ENCODE measurements around the gene KCNA3.

Gene KCNA3

DNA sequence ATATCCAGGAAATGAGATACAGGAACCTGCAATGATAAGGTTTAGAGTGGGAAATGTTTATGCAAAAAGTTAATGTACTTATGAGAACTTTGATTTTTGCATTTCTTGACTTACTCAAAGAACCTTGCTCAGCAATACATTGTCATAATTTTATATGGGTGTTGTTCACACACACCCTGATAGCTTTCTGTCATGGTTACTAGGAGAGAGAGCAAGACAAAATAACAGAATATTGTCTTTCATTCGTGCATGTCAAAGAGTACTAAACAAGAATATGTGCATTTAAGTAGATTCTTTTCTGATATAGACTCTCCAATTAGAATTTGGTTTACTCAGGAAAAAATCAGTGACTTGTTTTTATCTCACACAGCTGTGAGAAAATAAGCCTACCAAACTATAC, 27.5 kb upstream of the KCNA3 start:
- Histone ChIP-seq H3K27ac (ENCODE audit: low read depth, low read length) (no peak overlapping the region), H3K4me1 (ENCODE audit: control insufficient read depth, insufficient read depth, low read length) (no peaks in the 10 kb centered on the region), H3K36me3 (ENCODE audit: control insufficient read depth, insufficient read depth, low read length) (no peaks in the 10 kb centered on the region), H3K9ac (ENCODE audit: low read depth, low read length) (no peak overlapping the region), H3K9me3 (ENCODE audit: control insufficient read depth, insufficient read depth, low read length) (no peaks in the 10 kb centered on the region), H3K4me3 (ENCODE audit: low read depth, low read length) (no peak overlapping the region), H3K27me3 (ENCODE audit: control insufficient read depth, insufficient read depth, low read length) (no peaks in the 10 kb centered on the region)

DNA sequence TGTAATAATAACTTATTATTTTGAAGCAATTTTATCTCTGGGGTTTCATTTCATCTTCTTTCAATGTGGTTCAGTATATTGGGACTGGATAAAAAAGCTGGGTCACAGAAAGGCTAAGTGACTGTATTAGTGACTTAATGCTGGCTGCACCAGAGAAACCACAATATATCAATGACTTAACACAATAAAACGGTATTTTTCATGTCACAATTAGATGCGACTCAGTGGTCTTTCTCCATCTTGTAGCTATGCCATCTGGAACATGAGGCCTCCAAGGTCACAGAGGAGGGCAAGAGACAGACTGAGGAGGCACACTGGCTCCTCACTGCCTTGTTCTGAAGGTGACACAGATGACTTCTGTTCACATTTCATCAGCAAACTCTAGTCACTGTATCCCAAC, 26.0 kb upstream of the KCNA3 start:
- H3K27ac ChIP-seq (ENCODE audit: low read depth, low read length) = no peak overlapping the region
- H3K4me1 ChIP-seq (ENCODE audit: control insufficient read depth, insufficient read depth, low read length) = no peaks in the 10 kb centered on the region
- H3K36me3 ChIP-seq (ENCODE audit: control insufficient read depth, insufficient read depth, low read length) = no peaks in the 10 kb centered on the region
- no peak overlapping the region for H3K9ac ChIP-seq (ENCODE audit: low read depth, low read length)
- no peak overlapping the region for H3K4me3 ChIP-seq (ENCODE audit: low read depth, low read length)
- H3K9me3 ChIP-seq (ENCODE audit: control insufficient read depth, insufficient read depth, low read length) = no peaks in the 10 kb centered on the region
- H3K27me3 ChIP-seq (ENCODE audit: control insufficient read depth, insufficient read depth, low read length) = no peaks in the 10 kb centered on the region

DNA sequence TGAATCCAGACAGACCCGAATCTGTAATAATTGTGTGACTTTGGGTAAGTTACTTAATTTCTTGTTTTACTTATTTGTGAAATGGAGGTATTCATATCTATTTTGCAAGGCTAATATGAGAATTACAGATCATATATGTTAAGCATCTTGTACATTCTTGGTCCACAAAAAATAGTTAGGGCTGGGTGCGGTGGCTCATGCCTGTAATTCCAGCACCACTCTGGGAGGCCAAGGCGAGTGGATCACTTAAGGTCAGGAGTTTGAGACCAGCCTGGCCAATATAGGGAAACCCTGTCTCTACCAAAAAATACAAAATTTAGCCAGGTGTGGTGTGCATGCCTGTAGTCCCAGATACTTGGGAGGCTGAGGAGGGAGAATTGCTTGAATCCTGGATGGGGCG, 22.9 kb upstream of the KCNA3 start:
- H3K9me3 ChIP-seq (ENCODE audit: control insufficient read depth, insufficient read depth, low read length) = no peaks in the 10 kb centered on the region
- H3K36me3 ChIP-seq (ENCODE audit: control insufficient read depth, insufficient read depth, low read length) = no peaks in the 10 kb centered on the region

DNA sequence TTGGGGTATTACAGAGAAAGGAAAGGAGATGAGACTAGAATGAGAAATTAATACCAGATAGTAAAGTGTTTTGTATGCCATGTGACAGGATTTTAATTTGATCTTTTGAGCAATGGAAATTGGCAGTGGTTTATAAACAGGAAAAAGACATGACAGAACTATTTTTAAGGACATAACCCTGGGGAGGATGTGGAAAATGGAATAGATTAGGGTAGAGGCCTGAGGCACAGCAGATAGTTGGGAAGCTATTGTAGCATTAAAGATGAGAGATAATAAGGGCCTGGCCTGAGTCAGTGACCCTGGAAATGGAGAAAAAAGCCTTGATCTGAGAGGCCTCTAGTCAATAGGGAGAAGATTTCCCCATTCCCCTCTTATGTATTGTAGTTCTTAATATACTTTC, 22.1 kb upstream of the KCNA3 start:
- no peaks in the 10 kb centered on the region for H3K27me3 ChIP-seq (ENCODE audit: control insufficient read depth, insufficient read depth, low read length)

More for the DNA sequence above, 22.9 kb upstream of the KCNA3 start:
- Histone ChIP-seq H3K27ac (ENCODE audit: low read depth, low read length) (no peak overlapping the region), H3K9ac (ENCODE audit: low read depth, low read length) (no peak overlapping the region), H3K27me3 (ENCODE audit: control insufficient read depth, insufficient read depth, low read length) (no peaks in the 10 kb centered on the region), H3K4me3 (ENCODE audit: low read depth, low read length) (no peak overlapping the region), H3K4me1 (ENCODE audit: control insufficient read depth, insufficient read depth, low read length) (no peaks in the 10 kb centered on the region)

DNA sequence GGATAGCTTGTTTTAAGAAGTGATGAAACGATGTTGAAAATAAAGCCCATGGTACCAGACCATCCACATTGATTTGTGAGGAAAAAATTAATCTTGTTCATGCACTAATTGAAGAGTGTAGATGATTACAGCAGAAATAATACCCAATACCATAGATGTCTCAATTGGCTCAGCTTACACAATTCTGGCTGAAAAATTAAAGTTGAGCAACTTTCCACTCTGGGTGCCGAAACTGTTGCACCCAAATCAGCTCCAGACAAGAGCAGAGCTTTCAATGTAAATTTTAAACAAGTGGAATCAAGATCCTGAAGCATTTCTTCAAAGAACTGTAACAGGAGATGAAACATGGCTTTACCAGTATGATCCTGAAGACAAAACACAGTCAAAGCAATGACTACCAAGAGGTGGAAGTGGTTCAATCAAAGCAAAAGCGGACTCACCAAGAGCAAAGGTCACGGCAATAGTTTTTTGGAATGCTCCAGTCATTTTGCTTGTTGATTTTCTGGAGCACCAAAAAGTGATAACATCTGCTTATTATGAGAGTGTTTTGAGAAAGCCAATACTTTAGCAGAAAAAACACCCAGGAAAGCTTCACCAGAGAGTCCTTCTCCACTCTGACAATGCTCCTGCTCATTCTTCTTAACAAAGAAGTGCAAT, 16.1 kb upstream of the KCNA3 start:
- no peaks in the 10 kb centered on the region for H3K4me1 ChIP-seq (ENCODE audit: control insufficient read depth, insufficient read depth, low read length)
- H3K27ac ChIP-seq (ENCODE audit: low read depth, low read length) = no peak overlapping the region
- no peak overlapping the region for H3K4me3 ChIP-seq (ENCODE audit: low read depth, low read length)
- H3K27me3 ChIP-seq (ENCODE audit: control insufficient read depth, insufficient read depth, low read length) = no peaks in the 10 kb centered on the region
- no peaks in the 10 kb centered on the region for H3K36me3 ChIP-seq (ENCODE audit: control insufficient read depth, insufficient read depth, low read length)
- no peak overlapping the region for H3K9ac ChIP-seq (ENCODE audit: low read depth, low read length)
- H3K9me3 ChIP-seq (ENCODE audit: control insufficient read depth, insufficient read depth, low read length) = no peaks in the 10 kb centered on the region

More for the DNA sequence above, 22.1 kb upstream of the KCNA3 start:
- Histone ChIP-seq H3K4me3 (ENCODE audit: low read depth, low read length) (no peak overlapping the region), H3K9ac (ENCODE audit: low read depth, low read length) (no peak overlapping the region), H3K27ac (ENCODE audit: low read depth, low read length) (no peak overlapping the region), H3K4me1 (ENCODE audit: control insufficient read depth, insufficient read depth, low read length) (no peaks in the 10 kb centered on the region), H3K36me3 (ENCODE audit: control insufficient read depth, insufficient read depth, low read length) (no peaks in the 10 kb centered on the region), H3K9me3 (ENCODE audit: control insufficient read depth, insufficient read depth, low read length) (no peaks in the 10 kb centered on the region)

DNA sequence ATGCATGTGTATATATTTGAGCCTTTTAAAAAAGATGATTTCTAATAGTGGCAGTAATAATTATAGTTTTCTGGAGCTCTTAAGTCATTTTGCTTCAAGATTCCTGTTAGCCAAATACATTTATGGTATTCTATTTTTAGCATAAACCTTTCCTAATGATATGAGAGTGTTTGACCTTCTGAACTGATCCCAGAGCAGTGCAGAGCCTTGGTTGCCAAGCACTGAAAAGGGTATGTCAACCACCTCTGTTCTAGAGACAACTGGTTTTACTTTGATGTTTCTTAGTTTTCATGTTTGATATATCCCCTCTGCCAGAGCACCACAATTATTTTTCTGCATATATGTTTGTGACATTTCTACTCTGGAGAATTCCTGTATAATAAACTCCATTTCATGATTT, 15.1 kb upstream of the KCNA3 start:
- no peak overlapping the region for H3K4me3 ChIP-seq (ENCODE audit: low read depth, low read length)
- no peak overlapping the region for H3K27ac ChIP-seq (ENCODE audit: low read depth, low read length)
- no peaks in the 10 kb centered on the region for H3K4me1 ChIP-seq (ENCODE audit: control insufficient read depth, insufficient read depth, low read length)
- no peaks in the 10 kb centered on the region for H3K27me3 ChIP-seq (ENCODE audit: control insufficient read depth, insufficient read depth, low read length)
- H3K36me3 ChIP-seq (ENCODE audit: control insufficient read depth, insufficient read depth, low read length) = no peaks in the 10 kb centered on the region
- no peak overlapping the region for H3K9ac ChIP-seq (ENCODE audit: low read depth, low read length)
- H3K9me3 ChIP-seq (ENCODE audit: control insufficient read depth, insufficient read depth, low read length) = no peaks in the 10 kb centered on the region

DNA sequence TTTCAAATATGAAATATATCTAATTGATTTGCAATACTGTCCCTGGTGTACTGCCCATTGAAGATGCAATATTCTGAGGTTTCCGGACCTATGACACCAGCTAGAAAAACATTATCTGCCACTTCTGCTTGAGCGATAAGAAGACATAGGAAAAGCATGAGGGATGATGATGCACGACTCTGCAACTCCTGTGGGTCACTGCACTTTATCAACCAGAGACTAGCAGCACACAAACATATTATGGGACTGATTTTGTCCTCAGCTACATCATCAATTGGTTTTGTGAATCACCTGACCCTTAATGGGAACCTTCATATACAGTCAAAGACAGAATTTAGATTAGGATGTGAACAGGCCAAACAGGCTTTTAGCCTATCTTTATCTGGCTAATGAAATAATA, 13.8 kb upstream of the KCNA3 start:
- H3K27ac ChIP-seq (ENCODE audit: low read depth, low read length) = no peak overlapping the region
- no peak overlapping the region for H3K9ac ChIP-seq (ENCODE audit: low read depth, low read length)
- no peaks in the 10 kb centered on the region for H3K9me3 ChIP-seq (ENCODE audit: control insufficient read depth, insufficient read depth, low read length)
- no peaks in the 10 kb centered on the region for H3K36me3 ChIP-seq (ENCODE audit: control insufficient read depth, insufficient read depth, low read length)
- no peak overlapping the region for H3K4me3 ChIP-seq (ENCODE audit: low read depth, low read length)
- H3K27me3 ChIP-seq (ENCODE audit: control insufficient read depth, insufficient read depth, low read length) = no peaks in the 10 kb centered on the region
- H3K4me1 ChIP-seq (ENCODE audit: control insufficient read depth, insufficient read depth, low read length) = no peaks in the 10 kb centered on the region

DNA sequence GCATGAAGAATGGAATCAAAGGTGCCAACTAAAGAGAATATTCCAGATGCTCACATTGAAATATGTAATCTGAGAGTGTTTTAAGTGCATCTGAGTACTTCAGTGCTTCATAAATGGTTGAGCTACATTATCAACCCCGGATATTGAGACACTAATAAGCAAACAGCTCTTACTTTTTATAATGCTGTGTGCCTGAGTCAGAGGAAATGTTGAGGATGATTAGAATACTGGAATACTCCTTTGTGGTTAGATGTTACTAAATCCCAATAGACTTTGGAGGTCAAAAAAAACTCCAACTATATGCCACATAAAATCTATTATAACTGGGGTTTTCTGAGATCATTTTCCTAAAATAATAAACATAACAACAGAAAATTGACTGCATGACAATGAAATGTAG, 12.5 kb upstream of the KCNA3 start:
- Histone ChIP-seq H3K27me3 (ENCODE audit: control insufficient read depth, insufficient read depth, low read length) (no peaks in the 10 kb centered on the region), H3K27ac (ENCODE audit: low read depth, low read length) (no peak overlapping the region), H3K4me3 (ENCODE audit: low read depth, low read length) (no peak overlapping the region), H3K9ac (ENCODE audit: low read depth, low read length) (no peak overlapping the region), H3K36me3 (ENCODE audit: control insufficient read depth, insufficient read depth, low read length) (no peaks in the 10 kb centered on the region), H3K4me1 (ENCODE audit: control insufficient read depth, insufficient read depth, low read length) (no peaks in the 10 kb centered on the region), H3K9me3 (ENCODE audit: control insufficient read depth, insufficient read depth, low read length) (no peaks in the 10 kb centered on the region)

DNA sequence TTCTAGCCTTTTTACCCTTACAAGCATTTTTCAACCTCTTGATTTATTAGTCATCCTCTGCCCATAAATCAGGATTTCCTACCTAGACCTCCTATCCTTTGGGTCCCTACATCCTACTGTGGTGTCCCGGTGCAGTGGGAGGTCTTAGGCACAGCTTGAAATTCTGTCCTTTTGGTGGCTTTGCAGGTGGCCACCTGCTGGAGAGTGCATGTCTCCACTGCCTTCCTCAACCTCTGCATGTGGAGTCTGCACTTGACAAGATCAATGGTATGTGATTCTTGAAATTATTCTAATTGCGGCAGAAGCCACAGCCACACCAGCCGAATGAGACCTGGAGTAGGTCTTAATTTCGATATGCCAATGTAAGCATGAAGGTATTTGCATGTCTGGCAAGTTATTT, 11.4 kb upstream of the KCNA3 start:
- no peaks in the 10 kb centered on the region for H3K4me1 ChIP-seq (ENCODE audit: control insufficient read depth, insufficient read depth, low read length)
- H3K36me3 ChIP-seq (ENCODE audit: control insufficient read depth, insufficient read depth, low read length) = no peaks in the 10 kb centered on the region
- H3K27me3 ChIP-seq (ENCODE audit: control insufficient read depth, insufficient read depth, low read length) = no peaks in the 10 kb centered on the region
- H3K9me3 ChIP-seq (ENCODE audit: control insufficient read depth, insufficient read depth, low read length) = no peaks in the 10 kb centered on the region
- no peak overlapping the region for H3K9ac ChIP-seq (ENCODE audit: low read depth, low read length)
- H3K27ac ChIP-seq (ENCODE audit: low read depth, low read length) = no peak overlapping the region
- H3K4me3 ChIP-seq (ENCODE audit: low read depth, low read length) = no peak overlapping the region

DNA sequence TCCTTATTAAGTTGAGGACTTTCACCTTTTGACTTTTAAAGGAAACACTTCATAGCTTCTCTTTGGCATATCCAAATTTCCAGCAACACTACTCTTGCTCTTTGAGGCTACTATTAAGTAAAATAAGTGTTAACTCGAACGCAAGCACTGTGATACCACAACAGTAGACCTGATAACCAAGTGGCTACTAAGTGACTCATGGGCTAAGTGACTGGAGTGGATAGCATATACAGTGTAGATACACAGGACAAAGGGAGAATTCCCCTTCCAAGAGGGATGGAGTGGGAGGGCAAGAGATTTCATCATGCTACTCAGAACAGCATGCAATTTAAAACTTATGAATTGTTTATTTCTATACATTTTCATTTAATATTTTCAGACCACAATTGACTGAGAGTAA, 9.8 kb upstream of the KCNA3 start:
- no peaks in the 10 kb centered on the region for H3K36me3 ChIP-seq (ENCODE audit: control insufficient read depth, insufficient read depth, low read length)
- H3K4me3 ChIP-seq (ENCODE audit: low read depth, low read length) = no peak overlapping the region
- no peaks in the 10 kb centered on the region for H3K9me3 ChIP-seq (ENCODE audit: control insufficient read depth, insufficient read depth, low read length)
- no peak overlapping the region for H3K9ac ChIP-seq (ENCODE audit: low read depth, low read length)
- no peak overlapping the region for H3K27ac ChIP-seq (ENCODE audit: low read depth, low read length)
- no peaks in the 10 kb centered on the region for H3K4me1 ChIP-seq (ENCODE audit: control insufficient read depth, insufficient read depth, low read length)
- H3K27me3 ChIP-seq (ENCODE audit: control insufficient read depth, insufficient read depth, low read length) = no peaks in the 10 kb centered on the region

DNA sequence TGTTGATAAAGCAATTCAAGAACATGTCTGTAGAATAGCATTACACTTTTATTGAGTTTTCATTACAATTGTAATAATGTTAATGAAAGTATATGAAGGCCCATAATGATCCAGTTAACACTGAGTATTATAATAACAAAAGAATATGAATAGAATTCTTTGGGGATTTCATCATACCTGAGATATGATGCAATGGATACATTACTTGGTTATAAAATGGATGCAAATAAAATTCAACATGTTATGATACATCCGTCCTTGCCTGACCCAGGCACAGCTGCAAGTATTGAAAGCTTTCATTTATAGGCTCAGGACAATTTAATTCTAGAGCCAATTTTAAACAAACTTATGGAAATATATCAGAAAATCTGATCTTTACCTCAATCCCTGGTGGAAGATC, 8.2 kb upstream of the KCNA3 start:
- H3K9ac ChIP-seq (ENCODE audit: low read depth, low read length) = no peak overlapping the region

More for the DNA sequence above, 8.2 kb upstream of the KCNA3 start:
- Histone ChIP-seq H3K4me1 (ENCODE audit: control insufficient read depth, insufficient read depth, low read length) (no peaks in the 10 kb centered on the region), H3K27ac (ENCODE audit: low read depth, low read length) (no peak overlapping the region), H3K36me3 (ENCODE audit: control insufficient read depth, insufficient read depth, low read length) (no peaks in the 10 kb centered on the region), H3K4me3 (ENCODE audit: low read depth, low read length) (no peak overlapping the region), H3K9me3 (ENCODE audit: control insufficient read depth, insufficient read depth, low read length) (no peaks in the 10 kb centered on the region), H3K27me3 (ENCODE audit: control insufficient read depth, insufficient read depth, low read length) (no peaks in the 10 kb centered on the region)

All from HUES48 (cell line).